ENCODE measurements around the gene TTK.

Gene TTK

GRCh38 chr6:80088637-80089036 is 84.2 kb downstream of the TTK start:
- Histone ChIP-seq H3K9me3 (ENCODE audit: control insufficient read depth, insufficient read depth, low read length) (no peaks in the 10 kb centered on the region), H3K36me3 (ENCODE audit: control insufficient read depth, insufficient read depth, low read length) (no peaks in the 10 kb centered on the region), H3K4me1 (ENCODE audit: control insufficient read depth, insufficient read depth, low read length) (no peaks in the 10 kb centered on the region), H3K9ac (ENCODE audit: low read depth, low read length) (no peak overlapping the region), H3K27me3 (ENCODE audit: control insufficient read depth, insufficient read depth, low read length) (no peaks in the 10 kb centered on the region), H3K4me3 (ENCODE audit: low read depth, low read length) (no peak overlapping the region), H3K27ac (ENCODE audit: low read depth, low read length) (no peak overlapping the region)

- H3K9me3 ChIP-seq (ENCODE audit: control insufficient read depth, insufficient read depth, low read length), result no peaks in the 10 kb centered on the region
- H3K4me3 ChIP-seq (ENCODE audit: low read depth, low read length), result no peak overlapping the region
- no peak overlapping the region for H3K27ac ChIP-seq (ENCODE audit: low read depth, low read length)
- no peaks in the 10 kb centered on the region for H3K4me1 ChIP-seq (ENCODE audit: control insufficient read depth, insufficient read depth, low read length)
- no peak overlapping the region for H3K9ac ChIP-seq (ENCODE audit: low read depth, low read length)
- H3K27me3 ChIP-seq (ENCODE audit: control insufficient read depth, insufficient read depth, low read length), result no peaks in the 10 kb centered on the region
- H3K36me3 ChIP-seq (ENCODE audit: control insufficient read depth, insufficient read depth, low read length), result no peaks in the 10 kb centered on the region
Measured at GRCh38 chr6:80091506-80091905, 87.1 kb downstream of the TTK start.
